SIG-M5 treated with dmso at 0.1 percent for 504 hours (cell line): ENCODE measurements around the gene FAM131C.
"Not testable (repeated sequence)": the region's sequence is repeated elsewhere in the genome, so short reads cannot be mapped to it uniquely, and the experiment has no call there.

Experiments
- DNase-seq: peaks from one replicate; lab custom pipeline; 2025; ENCODE audit not compliant: unreplicated experiment; lab: John Stamatoyannopoulos, UW

Gene FAM131C

GRCh38 chr1:16061989-16062686 is 11.3 kb downstream of the FAM131C start:
- DNase-seq, result not testable (repeated sequence)

- no peak for DNase-seq
Observed at GRCh38 chr1:16061266-16061665, 12.2 kb downstream of the FAM131C start.

- not testable (repeated sequence) for DNase-seq
Observed at GRCh38 chr1:16058394-16059120, 14.9 kb downstream of the FAM131C start.

- not testable (repeated sequence) for DNase-seq
Observed at GRCh38 chr1:16057314-16057915, 16.0 kb downstream of the FAM131C start.

GRCh38 chr1:16056521-16056912 is 16.9 kb downstream of the FAM131C start:
- DNase-seq, result not testable (repeated sequence)

GRCh38 chr1:16055613-16056520 is 17.6 kb downstream of the FAM131C start:
- peak; percentile 50 for DNase-seq

- no peak for DNase-seq
Observed at GRCh38 chr1:16054598-16055540, 18.6 kb downstream of the FAM131C start.

- no peak for DNase-seq
Observed at GRCh38 chr1:16053781-16054502, 19.5 kb downstream of the FAM131C start.

- not testable (repeated sequence) for DNase-seq
Observed at GRCh38 chr1:16051949-16052348, 21.5 kb downstream of the FAM131C start.

- DNase-seq, result no peak
Observed at GRCh38 chr1:16051039-16051438, 22.4 kb downstream of the FAM131C start.

GRCh38 chr1:16050328-16050727 is 23.1 kb downstream of the FAM131C start:
- no peak for DNase-seq

GRCh38 chr1:16048573-16049189 is 24.8 kb downstream of the FAM131C start:
- no peak for DNase-seq

- no peak for DNase-seq
Observed at GRCh38 chr1:16047791-16048475, 25.5 kb downstream of the FAM131C start.

- DNase-seq, result no peak
Observed at GRCh38 chr1:16046842-16047241, 26.6 kb downstream of the FAM131C start.

GRCh38 chr1:16043950-16044349 is 29.5 kb downstream of the FAM131C start:
- no peak for DNase-seq

GRCh38 chr1:16043521-16043920 is 29.9 kb downstream of the FAM131C start, which contains the start of gene CLCNKB:
CLCNKB (plus strand) TSS chr1:16043782; CDS start chr1:16044493, 711 bp downstream.
- no peak for DNase-seq

GRCh38 chr1:16042654-16043053 is 30.8 kb downstream of the FAM131C start:
- DNase-seq, result not testable (repeated sequence)

GRCh38 chr1:16042096-16042495 is 31.4 kb downstream of the FAM131C start:
- DNase-seq, result no peak
